ENCODE measurements around the gene KLF15. TPM values are rescaled to one million over a fixed set of nuclear protein-coding genes. Genes with fewer than 3 reads are reported as not detected.

Gene KLF15
- total and polyA plus RNA-seq, 2 donors (not counting 1 experiment from before 2014, with no cell fraction given), result 0.10 to 2.2 TPM

DNA sequence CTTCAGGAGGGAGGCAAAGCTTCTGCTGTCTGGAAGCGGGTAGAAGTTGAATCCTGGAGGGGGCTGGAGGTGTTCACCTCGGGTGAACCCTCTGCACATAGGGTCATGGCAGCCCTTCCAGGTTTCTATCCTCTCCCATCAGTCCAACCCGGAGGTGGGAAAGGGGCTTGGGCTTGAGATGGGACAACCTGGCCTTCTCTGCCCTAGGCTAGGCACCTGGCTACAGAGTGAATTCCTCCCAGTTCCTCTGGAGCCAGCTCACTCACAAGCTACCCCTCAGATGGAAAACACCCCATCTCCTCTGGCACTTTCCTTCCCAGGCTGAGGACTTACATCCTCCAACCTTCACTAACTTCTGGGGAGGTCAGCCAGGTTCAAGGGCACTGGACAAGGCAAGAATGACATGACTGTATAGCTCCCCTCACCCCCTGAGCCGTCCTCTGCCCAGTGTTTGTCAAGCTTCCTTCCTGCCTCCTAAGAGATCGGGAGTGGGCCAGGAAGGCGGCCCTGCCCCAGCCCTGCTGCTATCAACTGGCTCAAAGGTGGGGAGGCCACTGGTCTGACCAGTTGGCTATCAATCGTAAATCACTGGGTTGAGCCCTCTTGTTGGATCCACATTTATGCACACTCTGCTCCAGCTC lies 45.8 kb downstream of the KLF15 start:
- CTCF ChIA-PET, result no interaction called here
- intact Hi-C loops (cut with micrococcal nuclease), result no loop called here
- H3K79me2 ChIP-seq (ENCODE audit: control insufficient read depth, insufficient read depth, low read length), result no peaks in the 10 kb centered on the region
- H3K36me3 ChIP-seq (replicated peaks in 1 of 2; ENCODE audit: control extremely low read depth in 1 of 2, control insufficient read depth in 1 of 2, extremely low read depth in 1 of 2, insufficient read depth in 2 of 2, low read length in 1 of 2), result no peaks in the 10 kb centered on the region
- H3K27me3 Mint-ChIP-seq, result peaks cover 8% of the 10 kb centered on the region
- H3K4me1 Mint-ChIP-seq, result no peaks in the 10 kb centered on the region
- ATAC-seq (ENCODE audit: low read depth) (no peak), DNase-seq (no peak)
- no peak overlapping the region for H3K27ac ChIP-seq (ENCODE audit: low read length in 2 of 2)
- H3K4me2 ChIP-seq (replicated peaks; ENCODE audit: low read depth, low read length, poor library complexity, severe bottlenecking), result no peak overlapping the region
- 100% methylated on average over 5 of the region's 7 CpGs for WGBS (ENCODE audit: insufficient coverage)
- no peak overlapping the region for H3K9ac ChIP-seq (ENCODE audit: low read length)
- H3K4me3 ChIP-seq (ENCODE audit: control extremely low read depth in 1 of 5, extremely low read depth in 1 of 5, insufficient read depth in 1 of 5, low read depth in 2 of 5, low read length in 4 of 5), result no peak overlapping the region
- peaks cover 0 to 4% (median 0%) of the 10 kb centered on the region in 3 donors for H3K9me3 ChIP-seq (ENCODE audit: control extremely low read depth in 1 of 3, control insufficient read depth in 2 of 3, insufficient read depth in 1 of 3, low read length in 2 of 3)
- H2AFZ ChIP-seq (ENCODE audit: insufficient read depth, low read depth, low read length, poor library complexity, severe bottlenecking), result no peak overlapping the region
- no peak overlapping the region for H3K4me3 Mint-ChIP-seq
- TF ChIP-seq, protein P1, sequence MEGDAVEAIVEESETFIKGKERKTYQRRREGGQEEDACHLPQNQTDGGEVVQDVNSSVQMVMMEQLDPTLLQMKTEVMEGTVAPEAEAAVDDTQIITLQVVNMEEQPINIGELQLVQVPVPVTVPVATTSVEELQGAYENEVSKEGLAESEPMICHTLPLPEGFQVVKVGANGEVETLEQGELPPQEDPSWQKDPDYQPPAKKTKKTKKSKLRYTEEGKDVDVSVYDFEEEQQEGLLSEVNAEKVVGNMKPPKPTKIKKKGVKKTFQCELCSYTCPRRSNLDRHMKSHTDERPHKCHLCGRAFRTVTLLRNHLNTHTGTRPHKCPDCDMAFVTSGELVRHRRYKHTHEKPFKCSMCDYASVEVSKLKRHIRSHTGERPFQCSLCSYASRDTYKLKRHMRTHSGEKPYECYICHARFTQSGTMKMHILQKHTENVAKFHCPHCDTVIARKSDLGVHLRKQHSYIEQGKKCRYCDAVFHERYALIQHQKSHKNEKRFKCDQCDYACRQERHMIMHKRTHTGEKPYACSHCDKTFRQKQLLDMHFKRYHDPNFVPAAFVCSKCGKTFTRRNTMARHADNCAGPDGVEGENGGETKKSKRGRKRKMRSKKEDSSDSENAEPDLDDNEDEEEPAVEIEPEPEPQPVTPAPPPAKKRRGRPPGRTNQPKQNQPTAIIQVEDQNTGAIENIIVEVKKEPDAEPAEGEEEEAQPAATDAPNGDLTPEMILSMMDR (IDR thresholded peaks at IDR 0.05), result no peak
- TF ChIP-seq EZH2 (IDR thresholded peaks at IDR 0.05; ENCODE audit: borderline replicate concordance, insufficient read depth, low read depth, low read length, poor library complexity, severe bottlenecking), result no peak
- no peaks in the 10 kb centered on the region for H4K20me1 ChIP-seq (ENCODE audit: control insufficient read depth, insufficient read depth, low read length, poor library complexity, severe bottlenecking)
- POLR2A ChIA-PET, result no interaction called here
- no peaks in the 10 kb centered on the region for H3K27me3 ChIP-seq (replicated peaks in 1 of 4; ENCODE audit: control extremely low read depth in 1 of 4, control insufficient read depth in 3 of 4, insufficient read depth in 4 of 4, low read length in 3 of 4)
- H3K4me1 ChIP-seq (ENCODE audit: control insufficient read depth in 2 of 2, insufficient read depth in 2 of 2, low read length in 2 of 2), result no peaks in the 10 kb centered on the region
- no peaks in the 10 kb centered on the region for H3K9me3 Mint-ChIP-seq (ENCODE audit: insufficient read depth)
- H3K27ac Mint-ChIP-seq, result no peak overlapping the region

GRCh38 chr3:126310816-126311215 lies 46.4 kb downstream of the KLF15 start:
- TF ChIP-seq EZH2 (IDR thresholded peaks at IDR 0.05; ENCODE audit: borderline replicate concordance, insufficient read depth, low read depth, low read length, poor library complexity, severe bottlenecking), result no peak
- TF ChIP-seq, protein P1 (IDR thresholded peaks at IDR 0.05), result no peak
- Histone ChIP-seq H3K9ac (ENCODE audit: low read length) (no peak overlapping the region), H3K4me1 (ENCODE audit: control insufficient read depth in 2 of 2, insufficient read depth in 2 of 2, low read length in 2 of 2) (no peaks in the 10 kb centered on the region), H3K9me3 (ENCODE audit: control extremely low read depth in 1 of 3, control insufficient read depth in 2 of 3, insufficient read depth in 1 of 3, low read length in 2 of 3) (peaks cover 0 to 4% (median 0%) of the 10 kb centered on the region in 3 donors), H3K79me2 (ENCODE audit: control insufficient read depth, insufficient read depth, low read length) (no peaks in the 10 kb centered on the region), H4K20me1 (ENCODE audit: control insufficient read depth, insufficient read depth, low read length, poor library complexity, severe bottlenecking) (no peaks in the 10 kb centered on the region), H3K27me3 (replicated peaks in 1 of 4; ENCODE audit: control extremely low read depth in 1 of 4, control insufficient read depth in 3 of 4, insufficient read depth in 4 of 4, low read length in 3 of 4) (no peaks in the 10 kb centered on the region), H3K4me2 (replicated peaks; ENCODE audit: low read depth, low read length, poor library complexity, severe bottlenecking) (no peak overlapping the region), H3K36me3 (replicated peaks in 1 of 2; ENCODE audit: control extremely low read depth in 1 of 2, control insufficient read depth in 1 of 2, extremely low read depth in 1 of 2, insufficient read depth in 2 of 2, low read length in 1 of 2) (no peaks in the 10 kb centered on the region), H3K27ac (ENCODE audit: low read length in 2 of 2) (no peak overlapping the region), H2AFZ (ENCODE audit: insufficient read depth, low read depth, low read length, poor library complexity, severe bottlenecking) (no peak overlapping the region), H3K4me3 (ENCODE audit: control extremely low read depth in 1 of 5, extremely low read depth in 1 of 5, insufficient read depth in 1 of 5, low read depth in 2 of 5, low read length in 4 of 5) (no peak overlapping the region)
- H3K27ac Mint-ChIP-seq, result no peak overlapping the region
- H3K27me3 Mint-ChIP-seq, result peaks cover 8% of the 10 kb centered on the region
- no peak for ATAC-seq (ENCODE audit: low read depth)
- POLR2A ChIA-PET, result no interaction called here
- H3K9me3 Mint-ChIP-seq (ENCODE audit: insufficient read depth), result no peaks in the 10 kb centered on the region
- WGBS (ENCODE audit: insufficient coverage), result 38% methylated on average over 2 of the region's 5 CpGs
- intact Hi-C loops (cut with micrococcal nuclease), result no loop called here
- H3K4me3 Mint-ChIP-seq, result no peak overlapping the region
- DNase-seq, result no peak
- CTCF ChIA-PET, result no interaction called here
- no peaks in the 10 kb centered on the region for H3K4me1 Mint-ChIP-seq

Data from B cell (primary cell).